Activated CD4-positive, alpha-beta memory T cell treated with anti-CD3 and anti-CD28 coated beads for 36 hours (primary cell): ENCODE data around the gene MYO1E. TPM values are rescaled to one million over a fixed set of nuclear protein-coding genes. Genes with fewer than 3 reads are reported as not detected.

Source experiments
- CTCF ChIA-PET: fragments of 350-600 bp; sonication (Branson Sonifier 250); formaldehyde crosslinking; loops from one replicate; lab custom pipeline; 2021; ENCODE audit warnings: antibody characterized with exemption, inconsistent platforms; lab: Charles Lee
- POLR2A ChIA-PET: fragments of 350-600 bp; sonication (Branson Sonifier 250); formaldehyde crosslinking; loops from one replicate; lab custom pipeline; 2021; ENCODE audit warnings: antibody characterized with exemption; lab: Charles Lee
- DNase-seq: peaks from one replicate; pipeline ENCODE4 v3.0.0-alpha.2; 2020
- H3K27ac Mint-ChIP-seq: one replicate; pipeline ENCODE4 v1.8.0; 2021; ENCODE audit warnings: mixed read lengths
- H3K27me3 Mint-ChIP-seq: one replicate; pipeline ENCODE4 v1.8.0; 2021; ENCODE audit warnings: mixed read lengths
- H3K36me3 Mint-ChIP-seq: one replicate; pipeline ENCODE4 v1.8.0; 2021; ENCODE audit warnings: mixed read lengths
- H3K4me1 Mint-ChIP-seq: one replicate; pipeline ENCODE4 v1.8.0; 2021; ENCODE audit warnings: low read depth, mixed read lengths
- H3K4me3 Mint-ChIP-seq: one replicate; pipeline ENCODE4 v1.8.0; 2021; ENCODE audit warnings: mild to moderate bottlenecking, mixed read lengths
- H3K9me3 Mint-ChIP-seq: one replicate; pipeline ENCODE4 v1.8.0; 2021; ENCODE audit warnings: mixed read lengths
- intact Hi-C: fragments of 100-400 bp; cut with micrococcal nuclease; formaldehyde crosslinking; loops from one replicate; pipeline ENCODE4 v1.15.1; 2023
- total RNA-seq, 2 experiments: library from RNA; stranded (reverse); gene quantifications; one replicate each; pipeline ENCODE4 v1.2.3, GENCODE V29; 2021

The MYO1E gene
- total RNA-seq, 2 experiments from 2014 or later: 5.1 to 5.8 TPM

DNA sequence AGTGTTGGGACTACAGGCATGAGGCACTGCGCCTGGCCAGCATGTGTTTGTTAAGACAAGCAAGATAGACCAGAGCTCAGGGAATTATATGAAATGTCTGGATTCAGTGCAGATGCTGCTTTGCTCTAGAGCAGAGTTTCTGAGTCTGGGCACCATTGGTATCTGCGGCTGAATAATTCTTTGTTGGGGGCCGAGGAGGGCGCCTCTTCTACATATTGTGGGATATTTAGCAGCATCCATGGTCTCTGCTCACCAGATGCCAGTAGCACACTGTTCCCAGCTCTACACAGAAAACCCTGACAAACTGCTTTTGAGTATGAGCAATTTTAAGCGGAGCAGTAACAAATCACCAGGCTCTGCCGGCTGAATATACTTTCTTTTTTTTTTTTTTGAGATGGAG, 169.7 kb downstream of the MYO1E start:
- no peak overlapping the region for H3K4me3 Mint-ChIP-seq
- ChIA-PET POLR2A (interaction anchor here (0.7 kb wide), 1 partner anchor 96 kb away, joined by 4 read pairs; no protein-coding TSS in a partner anchor), CTCF (interaction anchor here (0.8 kb wide), 1 partner anchor 246 kb away, joined by 3 read pairs; no protein-coding TSS in a partner anchor)
- intact Hi-C loops: no loop called here
- H3K4me1 Mint-ChIP-seq: no peaks in the 10 kb centered on the region
- no peaks in the 10 kb centered on the region for H3K36me3 Mint-ChIP-seq
- no peaks in the 10 kb centered on the region for H3K27me3 Mint-ChIP-seq
- DNase-seq: no peak
- H3K27ac Mint-ChIP-seq: no peak overlapping the region
- H3K9me3 Mint-ChIP-seq: no peaks in the 10 kb centered on the region

DNA sequence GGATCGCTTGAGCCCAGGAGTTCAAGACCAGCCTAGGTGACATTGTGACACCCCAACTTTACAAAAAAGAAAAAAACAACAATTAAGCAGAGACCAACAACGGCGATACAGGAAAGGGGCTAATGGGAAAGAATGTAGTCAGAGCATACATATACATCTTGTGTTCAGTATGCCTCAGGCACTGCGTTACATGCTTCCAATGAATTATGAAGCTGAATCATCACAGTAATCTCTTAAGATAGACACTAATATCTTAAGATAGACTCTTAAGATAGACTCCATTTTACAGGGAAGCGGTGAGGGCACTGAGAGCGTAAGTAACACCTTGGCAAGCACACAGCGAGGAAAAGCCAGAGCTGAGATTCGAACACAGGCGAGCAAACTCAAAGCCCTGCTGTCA, 172.1 kb downstream of the MYO1E start:
- H3K27me3 Mint-ChIP-seq: no peaks in the 10 kb centered on the region
- no peak for DNase-seq
- H3K27ac Mint-ChIP-seq: no peak overlapping the region
- no peak overlapping the region for H3K4me3 Mint-ChIP-seq
- intact Hi-C loops: no loop called here
- ChIA-PET CTCF (no interaction called here), POLR2A (no interaction called here)
- no peaks in the 10 kb centered on the region for H3K36me3 Mint-ChIP-seq
- no peaks in the 10 kb centered on the region for H3K9me3 Mint-ChIP-seq
- no peaks in the 10 kb centered on the region for H3K4me1 Mint-ChIP-seq

DNA sequence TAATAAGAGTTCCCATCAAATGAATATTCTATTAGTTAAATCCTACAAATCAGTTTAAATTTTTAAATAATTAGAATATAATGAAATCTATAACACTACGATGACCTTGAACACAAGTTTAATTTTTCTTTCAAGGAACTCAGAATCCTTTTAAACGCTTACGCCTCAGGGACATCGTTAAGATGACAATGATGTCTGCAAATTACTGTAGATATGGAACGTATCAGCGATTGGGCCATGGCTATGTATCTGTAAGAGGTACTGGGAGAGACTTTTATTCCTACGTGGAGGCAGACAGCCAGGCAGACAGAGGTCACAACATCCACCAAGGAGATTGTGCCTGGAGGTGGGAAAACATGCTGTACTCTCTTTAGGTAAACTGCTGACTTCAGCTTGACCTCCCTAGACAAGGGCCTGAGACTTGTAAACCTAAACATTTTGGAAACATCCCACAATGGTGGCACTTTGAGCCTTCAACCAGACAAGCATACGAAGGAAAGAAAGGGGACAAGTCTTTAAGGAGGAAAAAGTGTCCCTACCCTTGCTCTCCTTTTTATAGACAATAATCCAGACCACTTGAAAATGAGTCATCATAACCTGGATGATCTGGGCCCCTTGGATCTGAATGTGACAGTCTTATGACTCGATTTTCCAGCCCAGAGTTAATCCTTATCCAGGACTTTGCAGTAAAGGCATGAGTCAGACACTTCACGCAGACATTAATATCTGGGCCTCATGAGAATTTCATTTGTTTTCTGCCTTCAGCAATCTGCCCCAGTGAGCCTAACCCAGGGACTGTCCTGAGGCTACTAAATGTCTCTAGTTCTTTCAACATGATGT, 172.8 kb downstream of the MYO1E start:
- ChIA-PET CTCF (no interaction called here), POLR2A (no interaction called here)
- H3K27ac Mint-ChIP-seq: no peak overlapping the region
- intact Hi-C loops: no loop called here
- H3K4me3 Mint-ChIP-seq: no peak overlapping the region
- no peaks in the 10 kb centered on the region for H3K4me1 Mint-ChIP-seq
- no peaks in the 10 kb centered on the region for H3K36me3 Mint-ChIP-seq
- no peaks in the 10 kb centered on the region for H3K9me3 Mint-ChIP-seq
- H3K27me3 Mint-ChIP-seq: no peaks in the 10 kb centered on the region
- DNase-seq: no peak

DNA sequence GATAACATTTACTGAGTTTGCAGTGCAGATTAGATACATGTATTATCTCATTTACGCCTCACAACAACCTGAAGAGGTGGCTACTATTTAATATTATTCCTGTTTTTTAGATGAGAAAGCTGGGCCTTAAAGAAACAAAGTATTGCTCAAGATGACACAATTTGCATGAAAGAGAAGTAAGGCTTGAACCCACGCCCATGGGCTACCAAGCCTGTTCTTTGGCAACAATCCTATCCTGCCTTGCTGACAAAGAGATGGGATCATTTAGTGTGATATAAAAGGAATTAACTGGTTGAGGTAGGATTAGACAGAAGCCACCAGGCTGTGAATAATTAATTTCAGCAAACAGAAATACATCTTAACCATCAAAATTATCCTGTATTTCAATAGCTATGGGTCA, 175.2 kb downstream of the MYO1E start:
- H3K27ac Mint-ChIP-seq: no peak overlapping the region
- ChIA-PET CTCF (interaction anchor here (0.6 kb wide), 1 partner anchor 38 kb away, joined by 3 read pairs; no protein-coding TSS in a partner anchor), POLR2A (no interaction called here)
- H3K9me3 Mint-ChIP-seq: no peaks in the 10 kb centered on the region
- H3K4me3 Mint-ChIP-seq: no peak overlapping the region
- H3K4me1 Mint-ChIP-seq: no peaks in the 10 kb centered on the region
- DNase-seq: no peak
- H3K27me3 Mint-ChIP-seq: no peaks in the 10 kb centered on the region
- no peaks in the 10 kb centered on the region for H3K36me3 Mint-ChIP-seq
- intact Hi-C loops: no loop called here

DNA sequence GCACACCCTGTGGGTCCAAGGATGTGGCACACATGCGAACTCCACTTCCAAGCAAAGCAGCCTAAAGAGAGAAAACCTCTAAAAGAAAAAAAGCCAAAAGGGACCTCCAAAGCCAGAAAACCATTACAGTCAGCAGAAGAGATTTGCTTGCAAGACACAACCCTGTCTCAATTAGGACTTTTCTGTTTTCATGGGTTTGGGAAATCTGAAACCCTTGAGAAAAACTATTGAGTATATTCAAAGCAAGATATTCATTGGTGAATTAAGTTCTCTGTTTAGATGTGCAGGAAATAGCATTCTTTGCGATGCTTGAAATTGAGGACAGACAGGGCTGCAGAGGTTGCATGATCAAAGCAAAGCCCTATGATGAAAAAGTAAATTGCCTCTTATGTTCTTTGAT, 176.3 kb downstream of the MYO1E start:
- CTCF ChIA-PET: no interaction called here
- H3K4me3 Mint-ChIP-seq: no peak overlapping the region
- H3K27me3 Mint-ChIP-seq: no peaks in the 10 kb centered on the region
- POLR2A ChIA-PET: no interaction called here
- no peaks in the 10 kb centered on the region for H3K4me1 Mint-ChIP-seq
- H3K27ac Mint-ChIP-seq: no peak overlapping the region
- no peaks in the 10 kb centered on the region for H3K36me3 Mint-ChIP-seq
- DNase-seq: no peak
- H3K9me3 Mint-ChIP-seq: no peaks in the 10 kb centered on the region
- intact Hi-C loops: no loop called here

DNA sequence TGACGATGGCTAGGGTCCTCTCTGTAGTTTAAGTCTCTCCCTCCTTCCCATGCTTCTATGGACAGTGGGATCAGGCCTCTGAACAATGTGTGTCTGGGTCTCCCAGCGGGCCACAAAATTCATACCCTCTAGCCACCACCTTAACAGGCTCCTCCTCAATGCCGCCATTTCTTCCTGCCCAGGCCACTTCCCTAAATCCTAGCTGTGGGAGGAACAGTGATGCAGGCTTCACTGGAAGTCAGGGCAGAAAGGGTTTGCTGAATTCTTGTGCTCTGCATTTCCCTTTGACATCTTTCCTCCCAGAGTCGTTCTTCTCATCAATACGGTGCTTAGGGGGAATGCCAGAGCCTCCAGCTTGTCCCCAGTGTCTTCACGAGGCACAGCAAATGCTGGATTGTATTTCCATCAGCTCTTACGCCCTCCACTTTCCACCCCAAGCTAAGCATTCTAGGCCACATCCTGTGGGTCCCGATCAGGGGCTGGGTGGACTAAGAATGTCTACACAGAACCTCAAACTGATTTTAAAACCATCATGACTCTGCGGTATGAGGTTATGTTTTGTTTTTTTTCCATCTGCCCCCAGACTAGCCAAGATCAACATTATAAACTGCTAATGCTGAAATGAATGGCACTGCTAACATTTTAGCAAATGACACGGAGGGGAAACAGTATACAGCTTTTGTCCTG, 177.9 kb downstream of the MYO1E start:
- no peaks in the 10 kb centered on the region for H3K9me3 Mint-ChIP-seq
- no peak overlapping the region for H3K4me3 Mint-ChIP-seq
- H3K27me3 Mint-ChIP-seq: peaks cover 4% of the 10 kb centered on the region
- intact Hi-C loops: no loop called here
- ChIA-PET CTCF (no interaction called here), POLR2A (no interaction called here)
- no peak overlapping the region for H3K27ac Mint-ChIP-seq
- H3K4me1 Mint-ChIP-seq: no peaks in the 10 kb centered on the region
- DNase-seq: no peak
- no peaks in the 10 kb centered on the region for H3K36me3 Mint-ChIP-seq

DNA sequence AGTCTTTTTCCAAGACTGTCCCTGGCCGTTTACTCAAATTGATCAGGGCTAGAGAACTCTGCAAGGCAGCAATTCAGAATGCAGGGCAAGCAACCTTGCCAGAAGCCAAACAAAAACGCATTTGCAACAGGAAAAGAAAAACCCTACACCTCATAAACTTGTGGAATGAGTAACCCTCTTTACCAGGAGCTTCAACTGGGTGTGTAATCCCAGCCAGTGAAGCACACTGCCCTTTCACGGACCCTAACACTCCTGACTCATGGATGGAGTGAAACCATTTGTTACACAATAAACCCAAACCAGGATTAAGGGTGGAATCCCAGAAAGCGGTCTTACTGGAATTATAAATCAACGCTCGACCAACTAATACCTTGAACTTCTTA, 180.8 kb downstream of the MYO1E start:
- H3K4me3 Mint-ChIP-seq: no peak overlapping the region
- H3K4me1 Mint-ChIP-seq: no peaks in the 10 kb centered on the region
- intact Hi-C loops: no loop called here
- no peaks in the 10 kb centered on the region for H3K36me3 Mint-ChIP-seq
- ChIA-PET POLR2A (no interaction called here), CTCF (no interaction called here)
- no peak overlapping the region for H3K27ac Mint-ChIP-seq
- H3K27me3 Mint-ChIP-seq: peaks cover 7% of the 10 kb centered on the region
- DNase-seq: no peak
- H3K9me3 Mint-ChIP-seq: no peaks in the 10 kb centered on the region

DNA sequence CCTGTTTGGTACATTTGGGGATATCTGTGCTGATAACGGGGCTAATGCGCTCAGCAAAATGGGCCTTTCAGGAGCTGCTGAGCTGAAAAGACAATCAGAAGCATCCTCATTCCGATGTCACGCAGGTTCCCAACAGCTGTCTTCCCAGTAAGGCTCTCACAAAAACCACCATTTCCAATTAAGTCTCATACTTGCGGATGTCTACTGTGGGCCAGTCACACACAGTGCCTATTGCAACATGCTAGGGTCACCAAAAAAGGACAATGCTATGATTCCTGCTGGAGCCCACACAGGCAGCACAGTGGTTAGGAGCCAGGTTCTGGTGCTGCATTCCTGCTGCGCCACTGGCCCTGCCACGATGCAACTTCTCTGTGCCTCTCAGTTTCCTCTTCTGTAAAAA, 182.4 kb downstream of the MYO1E start:
- POLR2A ChIA-PET: no interaction called here
- Mint-ChIP-seq H3K9me3 (no peaks in the 10 kb centered on the region), H3K36me3 (no peaks in the 10 kb centered on the region), H3K4me3 (no peak overlapping the region), H3K4me1 (no peaks in the 10 kb centered on the region), H3K27ac (no peak overlapping the region), H3K27me3 (peaks cover 7% of the 10 kb centered on the region)
- intact Hi-C loops: no loop called here
- DNase-seq: no peak
- CTCF ChIA-PET: no interaction called here

DNA sequence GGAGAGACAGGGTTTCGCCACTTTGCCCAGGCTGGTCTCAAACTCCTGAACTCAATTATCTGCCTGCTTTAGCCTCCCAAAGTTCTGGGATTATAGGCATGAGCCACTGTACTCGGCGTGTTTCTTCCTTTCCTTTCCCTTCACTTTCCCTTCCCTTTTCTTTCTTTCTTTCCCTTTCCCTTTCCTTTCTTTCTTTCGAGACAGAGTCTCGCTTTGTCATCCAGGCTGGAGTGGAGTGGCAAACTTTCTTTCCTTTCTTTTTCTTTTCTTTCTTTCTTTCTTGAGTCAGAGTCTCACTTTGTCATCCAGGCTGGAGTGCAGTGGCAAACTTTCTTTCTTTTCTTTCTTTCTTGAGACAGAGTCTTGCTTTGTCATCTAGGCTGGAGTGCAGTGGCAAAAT, 183.4 kb downstream of the MYO1E start:
- Mint-ChIP-seq H3K4me1 (no peaks in the 10 kb centered on the region), H3K36me3 (no peaks in the 10 kb centered on the region), H3K27ac (no peak overlapping the region), H3K9me3 (no peaks in the 10 kb centered on the region), H3K27me3 (peaks cover 7% of the 10 kb centered on the region), H3K4me3 (no peak overlapping the region)
- no peak for DNase-seq
- CTCF ChIA-PET: no interaction called here
- intact Hi-C loops: no loop called here
- POLR2A ChIA-PET: no interaction called here

DNA sequence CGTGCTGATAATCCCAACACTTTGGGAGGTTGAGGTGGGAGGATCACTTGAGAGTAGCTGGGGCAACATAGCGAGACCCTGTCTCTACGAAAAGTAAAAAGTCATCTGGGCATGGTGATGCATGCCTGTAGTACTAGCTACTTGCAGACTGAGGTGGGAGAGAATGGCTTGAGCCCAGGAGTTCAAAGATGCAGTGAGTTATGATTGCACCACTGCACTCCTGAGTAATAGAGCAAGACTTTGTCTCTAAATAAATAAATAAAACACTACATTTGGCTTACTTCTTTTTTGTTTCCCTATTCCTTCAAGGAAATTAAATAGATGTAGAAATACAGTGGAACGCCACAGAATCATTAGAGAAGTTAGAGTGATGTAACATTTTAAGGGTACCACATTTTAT, 186.2 kb downstream of the MYO1E start:
- ChIA-PET CTCF (interaction anchor here (1.2 kb wide), 1 partner anchor 12 kb away, joined by 3 read pairs; no protein-coding TSS in a partner anchor), POLR2A (no interaction called here)
- peaks cover 7% of the 10 kb centered on the region for H3K27me3 Mint-ChIP-seq
- peaks cover 8% of the 10 kb centered on the region for H3K9me3 Mint-ChIP-seq
- no peaks in the 10 kb centered on the region for H3K4me1 Mint-ChIP-seq
- intact Hi-C loops: no loop called here
- H3K4me3 Mint-ChIP-seq: no peak overlapping the region
- no peak for DNase-seq
- H3K27ac Mint-ChIP-seq: no peak overlapping the region
- no peaks in the 10 kb centered on the region for H3K36me3 Mint-ChIP-seq

DNA sequence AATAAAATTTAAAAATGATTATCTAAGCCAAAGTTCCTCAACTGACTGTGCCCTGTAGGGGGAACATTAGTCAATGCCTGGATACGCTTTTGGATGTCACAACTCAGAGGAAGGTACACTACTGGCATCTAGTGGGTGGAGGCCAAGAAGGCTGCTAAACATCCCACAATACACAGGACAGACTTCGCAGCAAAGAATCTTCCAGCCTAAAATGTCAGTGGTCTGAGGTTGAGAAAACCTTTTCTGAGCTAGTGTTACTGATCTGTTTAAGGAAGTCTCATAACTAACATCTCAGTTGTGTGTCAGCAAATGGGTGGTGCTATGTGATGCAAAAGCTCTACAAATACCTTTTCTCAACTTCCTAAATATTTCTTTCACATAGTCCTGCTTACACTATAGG, 186.9 kb downstream of the MYO1E start:
- Mint-ChIP-seq H3K27ac (no peak overlapping the region), H3K9me3 (peaks cover 10% of the 10 kb centered on the region), H3K36me3 (no peaks in the 10 kb centered on the region), H3K4me1 (no peaks in the 10 kb centered on the region), H3K27me3 (peaks cover 7% of the 10 kb centered on the region), H3K4me3 (no peak overlapping the region)
- ChIA-PET CTCF (interaction anchor here (1.2 kb wide), 1 partner anchor 11 kb away, joined by 3 read pairs; no protein-coding TSS in a partner anchor), POLR2A (no interaction called here)
- intact Hi-C loops: no loop called here
- DNase-seq: no peak

DNA sequence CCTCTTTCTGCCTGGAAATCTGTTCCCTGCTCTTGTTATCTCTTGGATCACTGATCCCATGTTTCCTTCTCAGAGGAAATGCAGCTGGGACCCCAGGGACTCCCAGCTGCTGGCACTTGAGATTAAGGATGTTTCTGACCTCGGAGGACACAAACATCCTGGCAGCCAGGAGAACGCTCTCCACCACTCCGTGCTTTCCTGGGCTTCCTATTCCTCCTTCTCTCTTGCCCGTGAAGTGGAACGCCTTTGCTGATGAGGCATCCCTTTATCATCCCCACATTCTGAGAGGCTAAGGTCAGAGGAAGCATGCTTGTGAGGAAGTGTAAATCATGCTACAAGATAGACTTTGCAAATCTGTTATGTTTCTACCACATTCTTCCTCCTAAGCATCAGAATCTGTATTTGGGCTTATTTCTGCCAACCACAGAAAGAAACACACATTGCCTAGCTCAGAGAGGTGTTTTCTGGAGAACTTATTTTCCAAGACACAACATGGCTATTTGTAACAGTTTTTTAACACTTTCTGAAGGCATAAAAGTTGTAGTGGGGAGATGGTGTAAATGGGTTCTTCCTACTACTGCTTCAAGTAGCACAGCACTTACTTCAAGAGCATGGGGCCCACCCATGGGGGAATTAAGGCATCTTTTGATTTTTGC, 191.6 kb downstream of the MYO1E start:
- H3K36me3 Mint-ChIP-seq: no peaks in the 10 kb centered on the region
- peaks cover 9% of the 10 kb centered on the region for H3K27me3 Mint-ChIP-seq
- no peak for DNase-seq
- no peak overlapping the region for H3K4me3 Mint-ChIP-seq
- no peak overlapping the region for H3K27ac Mint-ChIP-seq
- peaks cover 10% of the 10 kb centered on the region for H3K4me1 Mint-ChIP-seq
- ChIA-PET CTCF (interaction anchor here (0.6 to 1.4 kb wide), 2 partner anchors 352 to 631 kb away, joined by 3 to 5 read pairs; no protein-coding TSS in a partner anchor), POLR2A (no interaction called here)
- intact Hi-C loops: no loop called here
- H3K9me3 Mint-ChIP-seq: peaks cover 10% of the 10 kb centered on the region
